Nephron progenitor cell (in vitro differentiated cells): ENCODE data around the gene TMEM238.
"Not testable (repeated sequence)": the region's sequence is repeated elsewhere in the genome, so short reads cannot be mapped to it uniquely, and the experiment has no call there.

Source experiments
- DNase-seq: peaks from one replicate; pipeline ENCODE4 v3.0.0; 2021
- H3K27ac Mint-ChIP-seq: 2 replicates; pipeline ENCODE4 v1.8.0; 2021; ENCODE audit warnings: mild to moderate bottlenecking, moderate library complexity, mixed read lengths
- H3K27me3 Mint-ChIP-seq: 2 replicates; pipeline ENCODE4 v1.8.0; 2021; ENCODE audit warnings: mild to moderate bottlenecking, low read depth, mixed read lengths; ENCODE audit not compliant: poor library complexity
- H3K36me3 Mint-ChIP-seq: 2 replicates; pipeline ENCODE4 v1.8.0; 2021; ENCODE audit warnings: low read depth, mixed read lengths
- H3K4me1 Mint-ChIP-seq: 2 replicates; pipeline ENCODE4 v1.8.0; 2021; ENCODE audit warnings: mixed read lengths
- H3K4me3 Mint-ChIP-seq: 2 replicates; pipeline ENCODE4 v1.8.0; 2021; ENCODE audit warnings: mild to moderate bottlenecking, moderate library complexity, mixed read lengths
- H3K9me3 Mint-ChIP-seq: 2 replicates; pipeline ENCODE4 v1.8.0; 2021; ENCODE audit warnings: mild to moderate bottlenecking, moderate library complexity, mixed read lengths
- CTCF ChIP-seq: fragments of 200-600 bp; sonication (generic); IDR thresholded peaks from 2 replicates; pipeline ENCODE4 v1.5.0; 2021; ENCODE audit warnings: antibody characterized with exemption

TMEM238 gene

DNA sequence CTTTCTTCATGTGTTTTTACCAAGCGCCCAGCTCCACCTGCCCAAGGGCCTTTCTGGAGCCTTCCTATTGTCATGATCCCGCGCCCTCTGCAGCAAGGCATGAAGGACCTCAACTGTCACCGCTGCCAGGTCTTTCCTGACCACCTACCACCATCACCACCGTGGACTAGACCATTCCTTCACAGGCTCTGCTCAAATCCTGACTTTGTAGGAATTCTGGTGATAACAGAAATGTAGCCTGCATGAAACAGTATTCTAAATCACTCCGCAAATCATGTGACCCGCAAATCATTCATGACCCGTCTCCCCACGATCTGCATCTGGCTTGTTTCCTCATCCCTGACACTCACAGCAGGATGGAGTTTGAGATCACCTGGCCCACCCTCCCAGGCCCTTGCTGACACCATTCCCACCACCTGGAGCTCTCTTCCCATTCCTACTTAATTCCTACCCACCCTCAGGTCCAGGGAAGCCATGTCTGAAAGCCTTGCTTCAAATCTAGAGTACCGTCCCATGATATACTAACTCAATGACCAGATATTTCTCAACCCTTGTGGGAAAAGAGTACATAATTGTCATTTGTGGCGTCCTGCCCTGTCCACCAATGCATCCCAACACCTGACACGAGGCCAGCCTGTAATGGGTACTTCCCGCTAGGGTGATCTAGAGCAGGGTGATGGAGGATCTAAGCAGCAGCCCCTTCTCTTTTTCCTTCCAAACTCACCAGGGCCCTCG, 22.2 kb upstream of the TMEM238 start:
- no peak for DNase-seq
- peak overlapping the region; percentile 90 for H3K4me3 Mint-ChIP-seq
- TF ChIP-seq CTCF = no peak
- peaks cover 30% of the 10 kb centered on the region for H3K9me3 Mint-ChIP-seq
- H3K36me3 Mint-ChIP-seq = peaks cover 60% of the 10 kb centered on the region
- peaks cover 38% of the 10 kb centered on the region for H3K4me1 Mint-ChIP-seq
- H3K27ac Mint-ChIP-seq = peak overlapping the region; percentile 95
- peaks cover 16% of the 10 kb centered on the region for H3K27me3 Mint-ChIP-seq

DNA sequence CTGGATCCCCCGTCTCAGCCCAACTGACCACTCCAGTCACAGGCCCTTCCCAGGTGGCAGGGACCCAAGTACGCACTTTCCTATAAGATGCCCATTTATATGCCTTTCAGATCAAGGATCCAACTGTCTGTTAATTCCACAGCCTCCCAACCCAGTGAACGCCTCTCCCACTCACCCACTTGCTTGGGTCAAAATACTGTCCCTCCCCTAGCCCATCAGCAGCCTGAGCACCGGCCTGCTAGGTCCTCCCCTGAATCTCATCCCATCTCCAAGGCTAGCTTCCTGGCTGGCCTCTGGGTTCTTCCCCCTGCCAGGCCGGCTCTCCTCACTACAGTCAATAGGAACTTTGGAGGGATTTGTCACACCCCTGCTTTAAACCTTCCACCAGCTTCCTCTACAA, 21.5 kb upstream of the TMEM238 start:
- peaks cover 41% of the 10 kb centered on the region for H3K4me1 Mint-ChIP-seq
- no peak for DNase-seq
- H3K36me3 Mint-ChIP-seq = peaks cover 62% of the 10 kb centered on the region
- no peak for TF ChIP-seq CTCF
- H3K4me3 Mint-ChIP-seq = peak overlapping the region; percentile 90
- H3K9me3 Mint-ChIP-seq = peaks cover 25% of the 10 kb centered on the region
- peaks cover 16% of the 10 kb centered on the region for H3K27me3 Mint-ChIP-seq
- H3K27ac Mint-ChIP-seq = peak overlapping the region; percentile 95

DNA sequence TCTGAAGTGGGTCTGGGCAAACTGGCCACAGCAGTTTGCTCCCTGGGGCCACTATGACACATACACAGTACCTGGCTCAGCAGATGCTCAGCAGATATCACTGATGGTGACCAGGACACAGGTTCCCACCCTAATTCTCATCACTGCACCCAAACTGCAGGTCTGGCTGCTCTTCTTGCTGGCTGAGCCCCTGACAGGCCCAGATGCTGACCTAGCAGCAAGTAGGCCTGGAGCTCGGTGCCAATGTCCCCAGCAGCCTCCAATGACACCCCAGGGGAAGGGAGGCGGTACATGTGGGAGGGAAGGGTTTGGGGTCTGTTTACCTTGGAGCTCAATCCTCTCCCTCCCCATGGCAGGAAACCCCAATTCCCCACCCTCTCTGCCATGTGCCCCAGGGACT, 18.4 kb upstream of the TMEM238 start:
- no peaks in the 10 kb centered on the region for H3K9me3 Mint-ChIP-seq
- no peak overlapping the region for H3K4me3 Mint-ChIP-seq
- H3K27ac Mint-ChIP-seq = peak overlapping the region; percentile 80
- peaks cover 6% of the 10 kb centered on the region for H3K27me3 Mint-ChIP-seq
- no peak for TF ChIP-seq CTCF
- H3K36me3 Mint-ChIP-seq = peaks cover 57% of the 10 kb centered on the region
- no peak for DNase-seq
- H3K4me1 Mint-ChIP-seq = peaks cover 45% of the 10 kb centered on the region

GRCh38 chr19:55401390-55401789, 17.3 kb upstream of the TMEM238 start:
- H3K9me3 Mint-ChIP-seq, H3K27me3 Mint-ChIP-seq, H3K4me3 Mint-ChIP-seq, DNase-seq: not testable (repeated sequence)
- Mint-ChIP-seq H3K36me3 (peaks cover 57% of the 10 kb centered on the region), H3K4me1 (peaks cover 37% of the 10 kb centered on the region), H3K27ac (peak overlapping the region; percentile 80)

DNA sequence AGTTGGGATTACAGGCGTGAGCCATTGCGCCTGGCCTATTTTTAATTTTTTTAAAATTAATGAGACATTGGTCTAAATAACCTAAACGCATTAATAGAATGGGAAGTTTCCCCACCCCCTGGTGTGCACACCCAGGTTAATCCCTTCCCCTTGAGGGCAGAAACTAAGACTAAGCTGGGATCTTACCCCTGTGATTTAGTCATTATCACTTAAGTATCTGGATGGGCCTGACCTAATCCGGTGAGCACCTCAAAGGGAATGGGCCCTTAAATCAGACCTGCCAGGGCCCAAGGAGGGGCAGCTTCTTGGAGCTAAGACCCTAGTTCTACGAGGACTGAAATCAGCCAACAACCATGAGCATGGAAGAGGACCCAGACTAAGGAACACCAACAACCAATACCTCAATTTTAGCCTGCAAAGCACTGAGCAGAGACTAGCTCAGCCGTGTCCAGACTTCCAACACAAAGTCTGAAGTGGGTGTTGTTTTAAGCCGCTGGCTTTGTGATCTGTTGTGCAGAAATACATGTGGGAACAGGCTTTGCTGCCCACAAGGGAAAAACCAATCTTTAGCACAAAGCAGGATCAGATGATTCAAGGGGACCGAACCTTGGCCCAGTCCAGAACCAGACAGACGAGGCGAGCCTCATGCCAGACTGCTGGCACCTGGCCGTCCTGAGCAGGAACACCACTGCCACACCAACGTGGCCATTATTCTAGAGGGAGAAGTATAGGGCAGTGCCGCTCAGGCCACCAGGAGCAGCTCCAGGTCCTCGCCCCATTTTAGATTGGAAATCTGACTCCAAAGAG, 16.4 kb upstream of the TMEM238 start:
- H3K4me1 Mint-ChIP-seq = peaks cover 28% of the 10 kb centered on the region
- H3K9me3 Mint-ChIP-seq = no peaks in the 10 kb centered on the region
- no peak for DNase-seq
- peak overlapping the region; percentile 93 for H3K27ac Mint-ChIP-seq
- no peak for TF ChIP-seq CTCF
- H3K4me3 Mint-ChIP-seq = peak overlapping the region; percentile 15
- peaks cover 48% of the 10 kb centered on the region for H3K36me3 Mint-ChIP-seq
- peaks cover 6% of the 10 kb centered on the region for H3K27me3 Mint-ChIP-seq

DNA sequence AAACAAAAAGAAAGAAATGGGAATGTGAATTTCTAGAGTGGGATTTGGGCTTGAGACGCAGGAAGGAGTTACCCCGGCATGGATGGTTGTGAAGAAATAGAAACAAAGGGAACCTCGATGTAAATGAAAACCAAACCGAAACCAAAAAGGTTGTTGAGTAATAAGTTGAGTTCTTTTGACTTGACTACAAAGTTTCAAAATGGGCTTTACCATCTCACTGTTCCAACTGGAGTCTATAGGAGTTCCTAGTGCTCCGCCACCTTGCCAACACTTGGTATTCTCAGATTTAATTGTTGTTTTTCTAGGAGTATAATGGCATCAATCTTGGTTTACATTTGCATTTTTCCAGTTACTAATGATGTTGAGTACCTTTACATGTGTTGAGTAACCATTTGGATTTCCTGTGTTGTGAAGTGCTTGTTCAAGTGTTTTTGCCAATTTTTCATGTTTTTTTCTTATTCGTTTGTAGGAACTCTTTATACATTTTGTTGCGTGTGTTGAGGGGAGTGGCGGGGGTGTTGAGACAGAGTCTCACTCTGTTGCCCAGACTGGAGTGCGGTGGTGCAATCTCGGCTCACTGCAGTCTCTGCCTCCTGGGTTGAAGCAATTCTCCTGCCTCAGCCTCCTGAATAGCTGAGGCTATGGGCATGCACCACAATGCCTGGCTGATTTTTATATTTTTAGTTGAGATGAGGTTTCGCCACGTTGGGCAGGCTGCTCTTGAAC, 14.3 kb upstream of the TMEM238 start:
- Mint-ChIP-seq H3K36me3 (peaks cover 36% of the 10 kb centered on the region), H3K27ac (peak overlapping the region; percentile 91), H3K9me3 (no peaks in the 10 kb centered on the region), H3K27me3 (peaks cover 3% of the 10 kb centered on the region), H3K4me1 (peaks cover 22% of the 10 kb centered on the region), H3K4me3 (no peak overlapping the region)
- TF ChIP-seq CTCF = no peak
- no peak for DNase-seq
